ENCODE data around the gene ABCF1.

The ABCF1 gene

DNA sequence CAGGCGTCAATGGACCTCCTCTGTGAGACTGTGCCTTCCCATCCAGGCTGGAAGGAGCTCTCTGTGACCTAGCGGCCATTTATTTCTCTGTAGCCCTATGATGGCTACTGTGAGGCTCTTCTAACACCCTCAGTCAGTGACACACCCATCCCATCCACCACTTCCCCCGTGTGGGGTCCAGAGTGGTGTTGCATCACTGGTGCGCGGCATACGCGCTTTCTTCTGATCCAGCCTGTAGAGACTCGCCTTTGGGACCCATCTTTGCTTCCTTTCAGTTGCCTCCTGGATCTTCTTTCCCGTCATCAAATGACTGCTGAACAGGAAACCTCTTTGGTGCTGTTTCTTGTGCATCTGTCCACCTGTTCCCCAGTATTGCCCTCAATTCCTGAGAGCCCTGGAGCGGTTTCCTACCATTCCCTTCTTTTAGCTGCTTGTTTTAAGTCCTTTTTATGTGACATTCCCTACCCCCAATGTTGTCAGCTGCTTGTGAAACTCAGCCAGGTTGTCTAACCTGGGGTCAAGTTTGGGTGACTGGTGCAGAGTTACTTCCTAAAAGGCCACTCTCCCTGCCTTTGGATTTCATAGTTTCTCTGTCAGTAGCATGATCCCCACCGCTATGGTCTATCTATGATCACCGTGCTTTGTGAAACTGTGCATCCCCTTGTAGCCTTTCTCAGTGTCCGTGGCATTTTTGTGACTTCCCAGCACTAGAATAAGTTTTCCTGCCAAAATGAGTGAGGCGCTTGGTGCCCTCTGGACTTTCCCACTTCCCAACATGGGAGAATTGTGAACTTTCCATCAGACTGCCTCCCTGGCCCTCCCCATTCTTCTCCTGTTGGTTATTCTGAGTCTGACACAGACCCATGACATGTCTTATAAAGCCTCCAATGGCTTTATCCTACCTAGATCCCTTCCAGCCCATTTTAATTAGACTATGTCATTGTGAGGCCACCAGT lies 8.5 kb upstream of the ABCF1 start:
- H3K36me3 ChIP-seq (ENCODE audit: insufficient read depth, low read length): peaks cover 43% of the 10 kb centered on the region
- H3K9ac ChIP-seq (ENCODE audit: low read depth, low read length): no peak overlapping the region
- H3K9me3 ChIP-seq (ENCODE audit: insufficient read depth, low read depth, low read length): no peaks in the 10 kb centered on the region
- H3K27ac ChIP-seq (ENCODE audit: low read depth, low read length): no peak overlapping the region
- WGBS: 96% methylated on average over 14 of the region's 14 CpGs
- H3K4me3 ChIP-seq (ENCODE audit: low read length): no peak overlapping the region
- no peaks in the 10 kb centered on the region for H3K27me3 ChIP-seq (ENCODE audit: insufficient read depth, low read length)
- H3K4me1 ChIP-seq (ENCODE audit: insufficient read depth, low read length): peaks cover 3% of the 10 kb centered on the region; the same call in 1 of the 2 replicates

DNA sequence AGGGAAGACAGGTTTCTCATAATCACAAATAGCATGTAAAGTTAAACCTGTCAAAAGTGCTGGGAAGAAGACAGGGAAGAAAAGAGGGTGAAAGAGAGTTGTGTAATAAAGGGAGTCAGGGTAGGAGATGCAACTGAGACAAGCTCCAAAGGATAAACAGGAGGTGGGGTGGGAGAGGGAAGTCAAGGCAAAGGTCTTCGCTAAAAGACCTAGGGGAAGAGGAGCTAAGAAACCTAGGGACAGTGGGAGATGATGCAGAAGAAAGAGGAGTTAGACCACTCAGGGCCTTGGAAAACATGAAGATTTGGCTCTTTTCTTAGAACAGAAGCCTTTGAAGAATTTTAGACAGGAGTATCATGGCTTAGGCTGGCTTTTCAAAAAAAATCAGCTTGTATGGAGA lies 7.1 kb upstream of the ABCF1 start:
- 95% methylated on average over 1 of the region's 1 CpG for WGBS
- Histone ChIP-seq H3K9ac (ENCODE audit: low read depth, low read length) (no peak overlapping the region), H3K36me3 (ENCODE audit: insufficient read depth, low read length) (peaks cover 36% of the 10 kb centered on the region), H3K9me3 (ENCODE audit: insufficient read depth, low read depth, low read length) (no peaks in the 10 kb centered on the region), H3K27me3 (ENCODE audit: insufficient read depth, low read length) (no peaks in the 10 kb centered on the region), H3K27ac (ENCODE audit: low read depth, low read length) (no peak overlapping the region), H3K4me1 (ENCODE audit: insufficient read depth, low read length) (no peaks in the 10 kb centered on the region), H3K4me3 (ENCODE audit: low read length) (no peak overlapping the region)

DNA sequence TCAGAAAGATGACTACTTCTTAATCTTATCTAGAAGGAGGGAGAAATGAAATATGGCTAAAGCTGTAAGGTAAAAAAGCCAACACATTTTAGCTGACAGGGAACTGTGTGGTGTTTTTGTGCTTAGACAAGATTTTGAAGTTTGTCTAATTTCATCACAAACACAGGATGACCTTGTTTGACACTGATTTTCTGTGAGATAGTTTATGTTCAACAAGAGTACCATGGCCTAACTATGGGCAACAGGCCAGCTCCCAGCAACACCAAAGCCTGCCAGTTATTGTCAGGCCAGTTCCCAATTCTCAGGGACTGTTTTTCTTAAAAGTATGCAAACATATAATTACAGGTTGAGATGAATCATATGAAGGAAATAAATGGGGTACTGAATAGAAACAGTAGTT lies 5.5 kb upstream of the ABCF1 start:
- Histone ChIP-seq H3K27me3 (ENCODE audit: insufficient read depth, low read length) (peaks cover 9% of the 10 kb centered on the region; the same call in 1 of the 2 replicates), H3K4me3 (ENCODE audit: low read length) (no peak overlapping the region), H3K9ac (ENCODE audit: low read depth, low read length) (no peak overlapping the region), H3K4me1 (ENCODE audit: insufficient read depth, low read length) (no peaks in the 10 kb centered on the region), H3K36me3 (ENCODE audit: insufficient read depth, low read length) (peaks cover 29% of the 10 kb centered on the region), H3K9me3 (ENCODE audit: insufficient read depth, low read depth, low read length) (no peaks in the 10 kb centered on the region), H3K27ac (ENCODE audit: low read depth, low read length) (no peak overlapping the region)

DNA sequence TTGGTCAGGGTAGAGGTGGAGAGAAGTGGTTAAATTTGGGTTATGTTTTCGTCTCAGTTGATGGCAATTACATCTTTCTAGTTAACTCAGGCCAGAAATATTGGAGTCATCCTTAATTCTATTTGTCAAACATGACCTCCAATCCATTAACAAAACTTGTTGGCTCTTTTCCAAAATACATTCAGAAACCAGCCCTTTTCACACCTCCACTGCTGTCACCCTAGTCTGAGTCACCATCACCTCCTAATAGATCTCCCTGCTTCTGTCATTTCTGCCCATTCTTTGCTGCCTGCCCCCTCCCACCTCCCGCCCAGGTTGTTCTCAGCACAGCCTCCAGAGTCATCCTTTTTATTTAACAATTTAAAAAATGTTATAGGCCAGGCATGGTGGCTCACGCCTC lies 3.0 kb upstream of the ABCF1 start:
- peaks cover 6% of the 10 kb centered on the region for H3K4me1 ChIP-seq (ENCODE audit: insufficient read depth, low read length)

GRCh38 chr6:30570263-30570662 lies 979 bp upstream of the ABCF1 start:
- peaks cover 6% of the 10 kb centered on the region for H3K4me1 ChIP-seq (ENCODE audit: insufficient read depth, low read length)
- 79% methylated on average over 1 of the region's 1 CpG for WGBS
- H3K27me3 ChIP-seq (ENCODE audit: insufficient read depth, low read length): peaks cover 9% of the 10 kb centered on the region; the same call in 1 of the 2 replicates
- H3K27ac ChIP-seq (ENCODE audit: low read depth, low read length): no peak overlapping the region
- H3K9me3 ChIP-seq (ENCODE audit: insufficient read depth, low read depth, low read length): no peaks in the 10 kb centered on the region
- H3K4me3 ChIP-seq (ENCODE audit: low read length): peak overlapping the region; percentile 92
- H3K9ac ChIP-seq (ENCODE audit: low read depth, low read length): no peak overlapping the region
- H3K36me3 ChIP-seq (ENCODE audit: insufficient read depth, low read length): peaks cover 24% of the 10 kb centered on the region

More for the DNA sequence above, 3.0 kb upstream of the ABCF1 start:
- Histone ChIP-seq H3K27me3 (ENCODE audit: insufficient read depth, low read length) (peaks cover 9% of the 10 kb centered on the region; the same call in 1 of the 2 replicates), H3K27ac (ENCODE audit: low read depth, low read length) (no peak overlapping the region), H3K9me3 (ENCODE audit: insufficient read depth, low read depth, low read length) (no peaks in the 10 kb centered on the region), H3K4me3 (ENCODE audit: low read length) (no peak overlapping the region), H3K36me3 (ENCODE audit: insufficient read depth, low read length) (peaks cover 17% of the 10 kb centered on the region), H3K9ac (ENCODE audit: low read depth, low read length) (no peak overlapping the region)
- whole genome bisulfite sequencing: 76% methylated on average over 3 of the region's 3 CpGs

DNA sequence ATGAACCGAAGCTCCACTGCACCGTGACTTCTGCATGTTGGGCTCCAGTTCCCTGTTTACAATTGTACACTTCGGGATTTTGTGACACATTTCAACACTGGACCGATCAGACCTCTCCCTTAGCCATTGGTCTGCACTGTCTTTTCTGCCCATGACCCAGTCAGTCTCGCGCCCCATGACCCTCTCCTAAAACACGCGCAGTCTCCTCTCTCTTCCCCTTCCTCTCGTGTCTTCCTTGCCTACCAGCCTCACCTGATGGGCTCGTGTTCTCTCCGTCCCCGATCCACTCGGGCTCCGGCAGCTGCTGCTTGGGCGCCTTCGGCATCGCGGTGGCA lies 535 bp upstream of the ABCF1 start:
- 8% methylated on average over 18 of the region's 18 CpGs for WGBS
- Histone ChIP-seq H3K4me1 (ENCODE audit: insufficient read depth, low read length) (peaks cover 6% of the 10 kb centered on the region), H3K27ac (ENCODE audit: low read depth, low read length) (no peak overlapping the region)

GRCh38 chr6:30571762-30572082 lies 480 bp downstream of the ABCF1 start:
- no peak overlapping the region; the same call in 1 of the 2 replicates for H3K27ac ChIP-seq (ENCODE audit: low read depth, low read length)
- WGBS: under 1% methylated on average over 8 of the region's 8 CpGs
- peaks cover 6% of the 10 kb centered on the region for H3K4me1 ChIP-seq (ENCODE audit: insufficient read depth, low read length)
- H3K9ac ChIP-seq (ENCODE audit: low read depth, low read length): peak overlapping the region; percentile 95
- peak overlapping the region; percentile 92 for H3K4me3 ChIP-seq (ENCODE audit: low read length)
- H3K36me3 ChIP-seq (ENCODE audit: insufficient read depth, low read length): peaks cover 33% of the 10 kb centered on the region
- peaks cover 9% of the 10 kb centered on the region; the same call in 1 of the 2 replicates for H3K27me3 ChIP-seq (ENCODE audit: insufficient read depth, low read length)
- no peaks in the 10 kb centered on the region for H3K9me3 ChIP-seq (ENCODE audit: insufficient read depth, low read depth, low read length)

More for the DNA sequence above, 535 bp upstream of the ABCF1 start:
- H3K9me3 ChIP-seq (ENCODE audit: insufficient read depth, low read depth, low read length): no peaks in the 10 kb centered on the region
- H3K27me3 ChIP-seq (ENCODE audit: insufficient read depth, low read length): peaks cover 9% of the 10 kb centered on the region; the same call in 1 of the 2 replicates
- H3K9ac ChIP-seq (ENCODE audit: low read depth, low read length): peak overlapping the region; percentile 95
- peaks cover 28% of the 10 kb centered on the region for H3K36me3 ChIP-seq (ENCODE audit: insufficient read depth, low read length)
- H3K4me3 ChIP-seq (ENCODE audit: low read length): peak overlapping the region; percentile 92

DNA sequence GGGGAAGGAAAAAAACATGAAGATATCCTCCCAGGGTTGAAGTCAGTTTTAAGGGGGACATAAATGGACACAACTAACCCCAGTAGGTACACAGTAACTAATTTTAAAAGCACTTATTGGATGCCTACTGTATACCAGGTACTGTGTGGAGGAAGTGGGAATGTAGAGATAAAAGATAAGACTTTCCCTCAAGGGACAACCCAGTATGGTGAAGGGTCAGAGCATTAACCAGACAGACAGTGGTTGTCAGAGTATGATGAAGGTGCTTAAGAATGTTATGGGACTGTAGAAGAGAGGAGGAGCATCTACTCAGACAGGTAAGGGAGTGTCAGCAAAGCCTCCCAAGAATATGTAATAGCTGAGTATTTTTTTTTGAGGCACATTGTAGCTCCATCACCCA lies 906 bp downstream of the ABCF1 start:
- Histone ChIP-seq H3K9ac (ENCODE audit: low read depth, low read length) (peak overlapping the region; percentile 95), H3K36me3 (ENCODE audit: insufficient read depth, low read length) (peaks cover 37% of the 10 kb centered on the region), H3K4me1 (ENCODE audit: insufficient read depth, low read length) (peaks cover 6% of the 10 kb centered on the region), H3K27ac (ENCODE audit: low read depth, low read length) (no peak overlapping the region), H3K9me3 (ENCODE audit: insufficient read depth, low read depth, low read length) (no peaks in the 10 kb centered on the region), H3K4me3 (ENCODE audit: low read length) (peak overlapping the region; percentile 92), H3K27me3 (ENCODE audit: insufficient read depth, low read length) (peaks cover 9% of the 10 kb centered on the region; the same call in 1 of the 2 replicates)

GRCh38 chr6:30573113-30573512 lies 1.9 kb downstream of the ABCF1 start:
- peaks cover 6% of the 10 kb centered on the region for H3K4me1 ChIP-seq (ENCODE audit: insufficient read depth, low read length)
- H3K4me3 ChIP-seq (ENCODE audit: low read length): peak overlapping the region; percentile 92; the same call in 1 of the 2 replicates
- WGBS: 81% methylated on average over 4 of the region's 4 CpGs
- peaks cover 47% of the 10 kb centered on the region for H3K36me3 ChIP-seq (ENCODE audit: insufficient read depth, low read length)
- H3K27me3 ChIP-seq (ENCODE audit: insufficient read depth, low read length): peaks cover 9% of the 10 kb centered on the region; the same call in 1 of the 2 replicates
- no peak overlapping the region for H3K9ac ChIP-seq (ENCODE audit: low read depth, low read length)
- H3K27ac ChIP-seq (ENCODE audit: low read depth, low read length): no peak overlapping the region
- H3K9me3 ChIP-seq (ENCODE audit: insufficient read depth, low read depth, low read length): no peaks in the 10 kb centered on the region

GRCh38 chr6:30578051-30578450 lies 6.8 kb downstream of the ABCF1 start:
- Histone ChIP-seq H3K4me1 (ENCODE audit: insufficient read depth, low read length) (no peaks in the 10 kb centered on the region), H3K27me3 (ENCODE audit: insufficient read depth, low read length) (no peaks in the 10 kb centered on the region), H3K9me3 (ENCODE audit: insufficient read depth, low read depth, low read length) (no peaks in the 10 kb centered on the region), H3K36me3 (ENCODE audit: insufficient read depth, low read length) (peaks cover 82% of the 10 kb centered on the region), H3K27ac (ENCODE audit: low read depth, low read length) (no peak overlapping the region), H3K4me3 (ENCODE audit: low read length) (no peak overlapping the region), H3K9ac (ENCODE audit: low read depth, low read length) (no peak overlapping the region)
- WGBS: 97% methylated on average over 8 of the region's 8 CpGs

DNA sequence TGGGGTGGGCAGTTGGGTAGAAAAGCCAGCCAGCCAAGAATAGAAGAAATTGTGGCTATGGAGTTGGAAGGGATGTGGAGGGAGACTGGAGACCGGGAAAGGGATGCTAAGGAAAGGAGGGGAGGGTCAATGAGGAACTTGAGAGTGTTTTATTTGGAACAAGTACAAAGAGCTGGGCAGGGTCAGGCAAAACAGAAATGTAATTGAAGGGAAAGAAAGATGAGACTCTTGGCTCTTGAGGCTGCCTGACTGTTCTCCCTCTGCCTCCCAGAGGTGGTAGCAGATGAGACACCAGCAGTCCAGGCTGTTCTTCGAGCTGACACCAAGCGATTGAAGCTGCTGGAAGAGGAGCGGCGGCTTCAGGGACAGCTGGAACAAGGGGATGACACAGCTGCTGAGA lies 12.7 kb downstream of the ABCF1 start:
- 96% methylated on average over 5 of the region's 5 CpGs for WGBS
- H3K9ac ChIP-seq (ENCODE audit: low read depth, low read length): no peak overlapping the region
- H3K4me1 ChIP-seq (ENCODE audit: insufficient read depth, low read length): no peaks in the 10 kb centered on the region
- H3K27me3 ChIP-seq (ENCODE audit: insufficient read depth, low read length): no peaks in the 10 kb centered on the region
- H3K4me3 ChIP-seq (ENCODE audit: low read length): no peak overlapping the region
- H3K27ac ChIP-seq (ENCODE audit: low read depth, low read length): no peak overlapping the region
- peaks cover 96% of the 10 kb centered on the region for H3K36me3 ChIP-seq (ENCODE audit: insufficient read depth, low read length)
- no peaks in the 10 kb centered on the region for H3K9me3 ChIP-seq (ENCODE audit: insufficient read depth, low read depth, low read length)

All from HUES64 (cell line).